ENCODE results near the gene FAM174A. TPM values are rescaled to one million over a fixed set of nuclear protein-coding genes. Genes with fewer than 3 reads are reported as not detected.

The FAM174A gene
- total and polyA plus RNA-seq, 2 of the 4 experiments (the other 2 are of a cell fraction): 2.7 to 10.3 TPM

DNA sequence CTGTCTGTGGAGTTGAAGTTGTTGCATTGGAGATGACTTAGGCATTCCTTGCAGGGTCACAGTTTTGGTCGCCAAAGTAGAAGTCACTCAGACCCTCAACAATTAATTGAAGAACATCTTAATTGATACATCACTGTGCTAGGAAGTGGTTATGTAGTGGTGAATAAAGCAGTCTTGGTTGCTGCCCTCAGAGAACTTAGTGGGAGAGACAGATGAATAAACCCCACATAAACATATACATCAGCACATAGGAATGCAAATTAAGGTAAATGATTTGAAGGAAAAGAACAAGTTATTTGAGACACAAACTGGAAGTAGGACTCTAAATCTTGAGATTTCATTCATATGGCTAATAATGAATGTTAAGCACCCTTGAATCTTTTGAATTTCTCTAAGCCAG lies 25.7 kb downstream of the FAM174A start:
- Histone ChIP-seq H4K8ac (ENCODE audit: low read depth in 2 of 2, low read length in 2 of 2) (no peak overlapping the region), H3K56ac (ENCODE audit: extremely low read depth, insufficient read depth, low read length) (no peak overlapping the region), H3K27me3 (ENCODE audit: control insufficient read depth, insufficient read depth, low read length) (no peaks in the 10 kb centered on the region), H3K4me1 (ENCODE audit: control insufficient read depth, insufficient read depth, low read length) (peaks cover 1% of the 10 kb centered on the region; the same call in 1 of the 2 replicates), H3K23ac (ENCODE audit: low read depth, low read length) (no peak overlapping the region), H3K36me3 (ENCODE audit: control insufficient read depth, insufficient read depth, low read length) (no peaks in the 10 kb centered on the region), H3K9ac (ENCODE audit: low read depth, low read length) (no peak overlapping the region), H2BK20ac (ENCODE audit: low read depth, low read length) (no peak overlapping the region), H4K20me1 (ENCODE audit: insufficient read depth, low read length) (no peaks in the 10 kb centered on the region), H2AK5ac (ENCODE audit: low read depth, low read length) (no peak overlapping the region), H3K9me1 (ENCODE audit: insufficient read depth, low read length) (no peaks in the 10 kb centered on the region), H3K9me3 (ENCODE audit: control insufficient read depth, insufficient read depth, low read length) (no peaks in the 10 kb centered on the region), H2AFZ (replicated peaks; ENCODE audit: low read length, poor library complexity) (no peak overlapping the region), H2AK9ac (replicated peaks; ENCODE audit: low read depth, low read length, poor library complexity) (peak overlapping the region; percentile 86), H4K5ac (ENCODE audit: low read depth, low read length) (no peak overlapping the region), H3K27ac (ENCODE audit: insufficient read depth, low read length) (no peak overlapping the region), H4K91ac (ENCODE audit: insufficient read depth, low read depth, low read length) (no peak overlapping the region), H3K4me2 (ENCODE audit: low read depth, low read length) (no peak overlapping the region), H3K4me3 (ENCODE audit: insufficient read depth, low read depth, low read length) (no peak overlapping the region), H3K14ac (replicated peaks; ENCODE audit: low read depth, low read length) (no peak overlapping the region), H3K4ac (ENCODE audit: low read depth, low read length) (no peak overlapping the region; the same call in 1 of the 2 replicates), H2BK5ac (ENCODE audit: low read depth, low read length, poor library complexity, severe bottlenecking) (no peak overlapping the region), H2BK120ac (ENCODE audit: low read depth, low read length) (no peak overlapping the region), H3K79me1 (ENCODE audit: low read depth in 1 of 2, low read length in 2 of 2) (0 out of 4 replicates have a peak, but pooled peaks cover 0 to 2% of the 10 kb centered on the region in 2 experiments), H3K18ac (ENCODE audit: low read depth, low read length) (no peak overlapping the region), H2BK15ac (ENCODE audit: low read depth, low read length) (no peak overlapping the region)
- TF ChIP-seq SMC3 (IDR thresholded peaks at IDR 0.05; ENCODE audit: low read depth, low read length): no peak
- TF ChIP-seq CEBPB (IDR thresholded peaks at IDR 0.05; ENCODE audit: low read depth, low read length): no peak
- no peak for TF ChIP-seq MXI1 (IDR thresholded peaks at IDR 0.05; ENCODE audit: borderline replicate concordance, low read depth, low read length)
- TF ChIP-seq, protein P1, sequence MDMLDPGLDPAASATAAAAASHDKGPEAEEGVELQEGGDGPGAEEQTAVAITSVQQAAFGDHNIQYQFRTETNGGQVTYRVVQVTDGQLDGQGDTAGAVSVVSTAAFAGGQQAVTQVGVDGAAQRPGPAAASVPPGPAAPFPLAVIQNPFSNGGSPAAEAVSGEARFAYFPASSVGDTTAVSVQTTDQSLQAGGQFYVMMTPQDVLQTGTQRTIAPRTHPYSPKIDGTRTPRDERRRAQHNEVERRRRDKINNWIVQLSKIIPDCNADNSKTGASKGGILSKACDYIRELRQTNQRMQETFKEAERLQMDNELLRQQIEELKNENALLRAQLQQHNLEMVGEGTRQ (IDR thresholded peaks at IDR 0.05; ENCODE audit: low read depth, low read length): no peak
- no peak for TF ChIP-seq RFX5 (IDR thresholded peaks at IDR 0.05; ENCODE audit: low read depth, low read length)
- no peak for TF ChIP-seq CHD1 (IDR thresholded peaks at IDR 0.05; ENCODE audit: low read depth, low read length)
- TF ChIP-seq BHLHE40 (IDR thresholded peaks at IDR 0.05; ENCODE audit: low read depth, low read length): no peak
- no peak for TF ChIP-seq NFE2L2 (IDR thresholded peaks at IDR 0.05; ENCODE audit: low read depth, low read length)
- no peak for TF ChIP-seq MAFK (IDR thresholded peaks at IDR 0.05; ENCODE audit: low read depth, low read length)
- TF ChIP-seq, protein P2, sequence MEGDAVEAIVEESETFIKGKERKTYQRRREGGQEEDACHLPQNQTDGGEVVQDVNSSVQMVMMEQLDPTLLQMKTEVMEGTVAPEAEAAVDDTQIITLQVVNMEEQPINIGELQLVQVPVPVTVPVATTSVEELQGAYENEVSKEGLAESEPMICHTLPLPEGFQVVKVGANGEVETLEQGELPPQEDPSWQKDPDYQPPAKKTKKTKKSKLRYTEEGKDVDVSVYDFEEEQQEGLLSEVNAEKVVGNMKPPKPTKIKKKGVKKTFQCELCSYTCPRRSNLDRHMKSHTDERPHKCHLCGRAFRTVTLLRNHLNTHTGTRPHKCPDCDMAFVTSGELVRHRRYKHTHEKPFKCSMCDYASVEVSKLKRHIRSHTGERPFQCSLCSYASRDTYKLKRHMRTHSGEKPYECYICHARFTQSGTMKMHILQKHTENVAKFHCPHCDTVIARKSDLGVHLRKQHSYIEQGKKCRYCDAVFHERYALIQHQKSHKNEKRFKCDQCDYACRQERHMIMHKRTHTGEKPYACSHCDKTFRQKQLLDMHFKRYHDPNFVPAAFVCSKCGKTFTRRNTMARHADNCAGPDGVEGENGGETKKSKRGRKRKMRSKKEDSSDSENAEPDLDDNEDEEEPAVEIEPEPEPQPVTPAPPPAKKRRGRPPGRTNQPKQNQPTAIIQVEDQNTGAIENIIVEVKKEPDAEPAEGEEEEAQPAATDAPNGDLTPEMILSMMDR (conservative IDR thresholded peaks at IDR 0.05; ENCODE audit: low read depth, low read length): no peak
- TF ChIP-seq FOS (IDR thresholded peaks at IDR 0.05; ENCODE audit: low read depth, low read length): no peak
- no peak for TF ChIP-seq POLR2A (IDR thresholded peaks at IDR 0.05; ENCODE audit: low read depth, low read length)
- TF ChIP-seq, protein P3, sequence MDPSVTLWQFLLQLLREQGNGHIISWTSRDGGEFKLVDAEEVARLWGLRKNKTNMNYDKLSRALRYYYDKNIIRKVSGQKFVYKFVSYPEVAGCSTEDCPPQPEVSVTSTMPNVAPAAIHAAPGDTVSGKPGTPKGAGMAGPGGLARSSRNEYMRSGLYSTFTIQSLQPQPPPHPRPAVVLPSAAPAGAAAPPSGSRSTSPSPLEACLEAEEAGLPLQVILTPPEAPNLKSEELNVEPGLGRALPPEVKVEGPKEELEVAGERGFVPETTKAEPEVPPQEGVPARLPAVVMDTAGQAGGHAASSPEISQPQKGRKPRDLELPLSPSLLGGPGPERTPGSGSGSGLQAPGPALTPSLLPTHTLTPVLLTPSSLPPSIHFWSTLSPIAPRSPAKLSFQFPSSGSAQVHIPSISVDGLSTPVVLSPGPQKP (IDR thresholded peaks at IDR 0.05; ENCODE audit: borderline replicate concordance, low read depth, low read length): no peak
- no peak for TF ChIP-seq MAZ (IDR thresholded peaks at IDR 0.05; ENCODE audit: borderline replicate concordance, low read depth, low read length)
- peak; percentile 62 for ATAC-seq (ENCODE audit: low read depth)
- WGBS, 2 experiments (ENCODE audit: extremely low coverage in 2 of 2, insufficient read length in 1 of 2): no CpG with 5 or more reads among the region's 1 CpG
- dilution Hi-C loops (cut with HindIII; ENCODE audit: low sequenced_read_pairs, unreplicated experiment): no loop called here
- intact Hi-C loops (cut with micrococcal nuclease): no loop called here
- peak; percentile 35 for DNase-seq
- ChIA-PET CTCF (no interaction called here), POLR2A (ENCODE audit: unreplicated experiment) (no interaction called here)
- in situ Hi-C loops (cut with MboI; ENCODE audit: low sequenced_read_pairs): no loop called here
- BruUV-seq (replicated peaks): no TSS peak
